GM12892 (cell line): ENCODE measurements around the gene RPS6KA1.

Experiments
- DNase-seq: peaks from one replicate; pipeline ENCODE4 v3.0.0; 2011; ENCODE audit not compliant: insufficient read length
- FAIRE-seq: peaks from 2 replicates; lab custom pipeline; 2011; peaks lifted over from hg19 to GRCh38; lab: Jason Lieb, UNC
- POLR2A ChIP-seq: IDR thresholded peaks from 2 replicates; pipeline ENCODE4 v1.6.1; 2011; ENCODE audit warnings: low read depth, low read length, control low read depth
- POLR2AphosphoS5 ChIP-seq: IDR thresholded peaks from 2 replicates; pipeline ENCODE4 v1.6.1; 2011; ENCODE audit warnings: low read depth, low read length, control low read depth
- TAF1 ChIP-seq: IDR thresholded peaks from 2 replicates; pipeline ENCODE4 v1.6.1; 2011; ENCODE audit warnings: low read depth, mild to moderate bottlenecking, control low read depth, low read length, borderline replicate concordance

Gene RPS6KA1

GRCh38 chr1:26516987-26517765, 12.4 kb upstream of the RPS6KA1 start:
- no peak for DNase-seq
- FAIRE-seq = no peak
- TF ChIP-seq POLR2A = no peak
- TF ChIP-seq TAF1 = no peak
- TF ChIP-seq POLR2AphosphoS5 = no peak

DNA sequence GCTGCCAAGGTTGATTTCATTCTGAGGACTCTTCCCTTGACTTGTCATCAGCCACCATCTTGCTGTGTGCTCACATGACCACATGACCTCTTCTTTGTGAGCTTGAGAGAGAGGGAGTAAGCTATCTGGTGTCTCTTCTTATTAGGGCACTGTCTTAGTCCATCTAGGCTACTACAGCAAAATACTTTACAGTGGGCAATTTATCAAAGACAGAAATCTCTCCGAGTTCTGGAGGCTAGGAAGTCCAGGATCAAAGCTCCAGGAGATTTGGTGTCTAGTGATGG, 11.9 kb upstream of the RPS6KA1 start:
- no peak for FAIRE-seq
- DNase-seq = no peak
- TF ChIP-seq POLR2A (no peak), POLR2AphosphoS5 (no peak), TAF1 (no peak)

- TF ChIP-seq TAF1 = no peak
- TF ChIP-seq POLR2AphosphoS5 = no peak
- no peak for TF ChIP-seq POLR2A
- no peak for FAIRE-seq
- no peak for DNase-seq
Measured at GRCh38 chr1:26518355-26518754, 11.2 kb upstream of the RPS6KA1 start.

GRCh38 chr1:26520339-26520738, 9.2 kb upstream of the RPS6KA1 start:
- TF ChIP-seq TAF1 (no peak), POLR2A (no peak), POLR2AphosphoS5 (no peak)
- FAIRE-seq (peak; percentile 46), DNase-seq (no peak)

DNA sequence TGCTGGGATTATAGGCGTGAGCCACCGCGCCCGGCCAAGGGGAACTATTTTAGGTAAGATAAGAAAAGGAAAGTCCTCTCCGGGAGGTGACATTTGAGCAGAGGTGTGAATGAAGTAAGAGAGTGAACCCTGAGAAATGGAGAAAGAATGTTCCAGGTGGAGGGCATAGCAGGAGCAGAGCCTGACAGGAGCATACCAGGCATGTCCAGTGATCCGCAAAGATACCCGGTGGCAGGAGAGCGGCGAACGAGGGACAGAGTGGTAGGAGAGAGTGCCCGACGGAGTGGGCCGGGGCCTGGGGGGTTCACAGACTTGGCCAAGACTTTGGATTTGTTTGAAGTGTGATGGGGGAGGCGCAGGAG, 7.9 kb upstream of the RPS6KA1 start:
- no peak for FAIRE-seq
- DNase-seq = no peak
- TF ChIP-seq POLR2AphosphoS5 (no peak), TAF1 (no peak), POLR2A (no peak)

GRCh38 chr1:26522073-26522472, 7.5 kb upstream of the RPS6KA1 start:
- TF ChIP-seq POLR2A (no peak), TAF1 (no peak), POLR2AphosphoS5 (no peak)
- DNase-seq (no peak), FAIRE-seq (no peak)

- FAIRE-seq (no peak), DNase-seq (no peak)
- TF ChIP-seq TAF1 (no peak), POLR2A (no peak), POLR2AphosphoS5 (no peak)
Measured at GRCh38 chr1:26524181-26524580, 5.4 kb upstream of the RPS6KA1 start.

GRCh38 chr1:26526287-26526686, 3.3 kb upstream of the RPS6KA1 start:
- FAIRE-seq (no peak), DNase-seq (no peak)
- TF ChIP-seq POLR2AphosphoS5 (no peak), TAF1 (no peak), POLR2A (no peak)

- TF ChIP-seq POLR2AphosphoS5 (no peak), TAF1 (no peak), POLR2A (no peak)
- no peak for DNase-seq
- no peak for FAIRE-seq
Measured at GRCh38 chr1:26529405-26529654, 231 bp upstream of the RPS6KA1 start.

DNA sequence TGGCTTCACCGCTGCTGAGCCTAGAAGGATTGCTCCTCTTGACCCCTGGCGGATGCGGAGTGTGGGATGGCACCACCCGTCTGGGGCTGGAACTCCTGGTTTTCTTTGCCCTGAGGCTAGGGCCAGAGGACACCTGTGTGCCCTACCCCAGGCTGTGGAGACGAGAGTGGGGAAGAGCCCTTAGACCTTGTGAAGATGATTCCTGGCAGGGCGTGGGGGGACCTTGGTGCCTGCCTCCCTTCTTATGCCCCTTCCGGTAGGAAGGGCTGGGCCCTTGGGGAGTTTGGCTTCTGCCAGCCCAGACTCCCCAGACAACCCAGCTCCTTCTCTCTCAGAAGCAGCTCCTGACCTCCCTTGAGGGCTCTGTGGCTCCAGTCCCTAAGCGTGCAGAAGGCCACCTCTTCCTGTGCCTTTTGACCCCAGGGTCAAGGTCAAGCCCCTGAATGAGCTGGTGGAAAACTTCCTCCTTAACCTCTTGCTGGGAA, 891 bp downstream of the RPS6KA1 start:
- no peak for TF ChIP-seq POLR2AphosphoS5
- TF ChIP-seq TAF1 = no peak
- no peak for TF ChIP-seq POLR2A
- no peak for DNase-seq
- peak; percentile 70 for FAIRE-seq

GRCh38 chr1:26530895-26531598, 1.5 kb downstream of the RPS6KA1 start:
- no peak for TF ChIP-seq POLR2AphosphoS5
- TF ChIP-seq TAF1 = no peak
- TF ChIP-seq POLR2A = no peak
- DNase-seq (no peak), FAIRE-seq (peak; percentile 78)

DNA sequence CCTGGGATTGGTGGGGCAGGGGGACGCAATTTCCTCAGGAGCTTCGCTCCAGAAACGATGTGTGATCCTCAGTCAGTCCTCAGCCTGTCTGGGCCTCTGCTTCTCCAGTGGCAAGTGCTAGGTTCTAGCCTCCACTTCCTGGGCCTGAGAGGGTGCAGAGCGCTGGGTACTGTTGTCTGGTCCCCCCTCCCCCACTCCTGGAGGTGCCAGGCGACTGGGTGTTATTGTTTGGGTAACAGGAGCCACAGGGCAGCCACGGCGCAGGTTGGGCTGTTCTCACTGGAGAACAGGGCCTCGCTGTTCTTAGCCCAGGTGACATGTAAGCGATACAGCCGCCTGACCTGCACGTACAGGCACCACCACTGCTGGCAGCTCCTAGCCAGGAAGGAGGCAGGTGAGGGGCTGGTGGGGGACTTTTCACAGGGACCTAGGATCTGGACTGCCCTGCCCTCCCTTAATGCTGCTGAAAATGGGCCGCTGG, 2.1 kb downstream of the RPS6KA1 start:
- no peak for TF ChIP-seq POLR2A
- no peak for TF ChIP-seq POLR2AphosphoS5
- no peak for TF ChIP-seq TAF1
- no peak for FAIRE-seq
- DNase-seq = no peak
